A673 (cell line): ENCODE data around the gene LRRFIP1.

Source experiments
- EZH2 ChIP-seq: fragments of 200-600 bp; sonication (generic); IDR thresholded peaks from 2 replicates; pipeline ENCODE4 v1.6.1; 2017; ENCODE audit warnings: borderline replicate concordance, low read depth, mild to moderate bottlenecking, mixed read lengths, antibody characterized with exemption, low read length; ENCODE audit not compliant: poor library complexity, severe bottlenecking
- TF ChIP-seq, protein P1 (sequence below): fragments of 300-800, 200-600 bp; sonication (generic); conservative IDR thresholded peaks from 2 replicates; pipeline ENCODE4 v1.5.1; 2017; ENCODE audit warnings: low read depth, mild to moderate bottlenecking, antibody characterized with exemption, low read length, moderate library complexity, mixed read lengths

DNA sequence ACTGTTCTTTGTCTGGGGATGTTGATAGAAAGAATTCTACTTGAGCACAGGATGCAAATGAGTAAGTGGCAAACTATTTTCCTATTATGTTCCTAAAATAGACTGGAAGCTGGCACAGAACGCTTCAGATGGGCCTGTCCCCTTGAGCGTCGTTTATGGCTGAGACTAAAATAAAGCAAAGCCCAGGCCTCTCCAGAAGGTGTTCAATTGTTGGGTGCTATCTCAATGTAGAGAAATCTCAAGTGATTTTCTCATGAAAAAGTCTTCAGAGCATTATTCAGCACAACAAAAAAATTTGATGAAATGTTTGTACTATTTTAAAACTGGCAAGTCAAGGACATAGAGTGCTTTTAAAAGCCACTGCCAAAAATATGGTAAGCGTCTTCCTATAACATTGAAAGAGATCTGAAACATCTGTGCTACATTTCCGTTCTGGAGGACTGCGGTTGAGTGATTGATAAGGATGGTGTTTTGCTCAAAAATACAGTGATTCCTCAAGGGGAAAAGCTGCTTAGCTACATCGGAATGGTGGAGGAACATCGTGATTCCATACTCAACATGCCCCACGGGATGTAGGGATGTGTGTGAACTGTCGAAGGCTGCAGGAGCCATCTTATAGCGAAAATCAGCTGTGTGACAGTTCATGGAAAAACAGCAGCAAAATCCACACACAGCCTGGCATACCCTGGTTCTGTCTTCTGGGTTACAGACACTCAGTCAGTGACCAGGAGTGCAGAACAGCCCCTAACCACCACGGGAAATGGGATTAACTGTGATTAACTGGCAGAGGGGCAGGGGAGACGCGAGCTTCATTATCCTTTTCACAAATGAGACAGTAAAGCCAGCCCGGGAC, 10.4 kb upstream of the LRRFIP1 start:
- TF ChIP-seq EZH2: no peak
- TF ChIP-seq, protein P1, sequence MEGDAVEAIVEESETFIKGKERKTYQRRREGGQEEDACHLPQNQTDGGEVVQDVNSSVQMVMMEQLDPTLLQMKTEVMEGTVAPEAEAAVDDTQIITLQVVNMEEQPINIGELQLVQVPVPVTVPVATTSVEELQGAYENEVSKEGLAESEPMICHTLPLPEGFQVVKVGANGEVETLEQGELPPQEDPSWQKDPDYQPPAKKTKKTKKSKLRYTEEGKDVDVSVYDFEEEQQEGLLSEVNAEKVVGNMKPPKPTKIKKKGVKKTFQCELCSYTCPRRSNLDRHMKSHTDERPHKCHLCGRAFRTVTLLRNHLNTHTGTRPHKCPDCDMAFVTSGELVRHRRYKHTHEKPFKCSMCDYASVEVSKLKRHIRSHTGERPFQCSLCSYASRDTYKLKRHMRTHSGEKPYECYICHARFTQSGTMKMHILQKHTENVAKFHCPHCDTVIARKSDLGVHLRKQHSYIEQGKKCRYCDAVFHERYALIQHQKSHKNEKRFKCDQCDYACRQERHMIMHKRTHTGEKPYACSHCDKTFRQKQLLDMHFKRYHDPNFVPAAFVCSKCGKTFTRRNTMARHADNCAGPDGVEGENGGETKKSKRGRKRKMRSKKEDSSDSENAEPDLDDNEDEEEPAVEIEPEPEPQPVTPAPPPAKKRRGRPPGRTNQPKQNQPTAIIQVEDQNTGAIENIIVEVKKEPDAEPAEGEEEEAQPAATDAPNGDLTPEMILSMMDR: no peak
